ENCODE data around the gene SLC49A3.
"Not testable (repeated sequence)": the region's sequence is repeated elsewhere in the genome, so short reads cannot be mapped to it uniquely, and the experiment has no call there.

SLC49A3 gene

DNA sequence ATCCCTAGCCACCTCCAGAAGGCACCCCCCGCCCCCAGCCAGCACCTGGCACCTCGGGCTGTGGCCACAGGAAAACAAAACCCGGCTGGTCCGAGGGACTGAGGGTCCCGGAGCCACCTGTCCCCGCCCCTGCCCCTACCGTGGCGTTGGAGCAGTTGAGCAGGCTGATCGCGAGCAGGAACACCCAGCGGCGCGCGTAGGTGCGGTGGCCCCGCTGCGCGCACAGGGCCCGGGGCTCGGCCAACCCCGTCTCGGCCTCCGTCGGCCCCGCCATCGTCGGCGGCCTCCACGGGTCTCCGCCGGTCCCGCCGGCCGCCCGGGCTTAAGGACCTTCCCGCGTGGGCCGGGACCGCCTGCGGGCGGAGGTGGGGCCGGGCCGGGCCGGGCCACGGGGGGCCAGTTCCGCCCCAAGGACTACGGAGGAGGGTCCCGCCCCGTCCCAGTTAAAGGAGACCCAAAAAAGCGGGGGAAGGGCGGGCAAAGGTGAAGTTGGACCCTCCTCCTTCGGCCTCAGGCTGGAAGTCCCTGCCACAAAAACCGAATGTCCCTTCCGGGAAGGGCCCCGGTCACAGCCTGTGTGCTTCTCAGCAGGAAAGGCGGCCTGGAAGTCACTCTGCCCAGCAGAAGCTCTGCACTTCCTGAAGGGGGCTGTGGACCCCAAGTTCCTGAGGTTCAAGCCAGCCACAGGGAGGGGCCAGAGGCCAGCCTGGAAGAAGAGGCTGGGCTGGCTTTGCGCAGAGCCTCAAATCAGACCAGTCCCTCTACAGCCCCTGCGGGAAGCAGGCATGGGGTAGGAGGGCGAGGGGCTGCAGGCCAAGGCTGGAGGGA, at the start of gene SLC49A3:
TSS of gene SLC49A3 (minus strand) at position 298 of the 828 bp plus-strand sequence. CDS start at position 274, 24 bp downstream.
- no peak for DNase-seq (ENCODE audit: low read depth)

- DNase-seq (ENCODE audit: low read depth), result not testable (repeated sequence)
Measured at GRCh38 chr4:736561-736960, 47.6 kb upstream of the SLC49A3 start.

DNA sequence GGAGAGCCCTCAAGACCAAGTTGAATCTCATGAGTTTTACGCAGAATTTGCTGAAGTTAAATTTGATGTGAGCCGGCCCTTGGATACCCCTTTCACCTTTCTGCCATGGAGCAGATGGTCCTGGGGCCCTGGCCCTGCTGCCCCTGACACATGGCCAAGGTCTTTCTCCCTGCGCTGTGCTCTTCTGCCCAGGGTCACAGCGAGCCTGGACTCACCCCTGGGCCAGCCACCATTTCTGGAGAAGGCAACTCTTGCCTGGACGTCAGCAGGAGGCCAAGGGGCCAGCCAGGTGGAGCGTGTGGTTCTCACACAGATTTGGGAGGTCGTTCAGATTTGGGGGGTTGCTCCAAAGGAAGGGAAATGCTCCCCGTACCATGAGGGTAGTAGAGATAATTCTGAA, 46.6 kb upstream of the SLC49A3 start:
- DNase-seq (ENCODE audit: low read depth), result no peak

GRCh38 chr4:734951-735350, 46.0 kb upstream of the SLC49A3 start:
- no peak for DNase-seq (ENCODE audit: low read depth)

DNA sequence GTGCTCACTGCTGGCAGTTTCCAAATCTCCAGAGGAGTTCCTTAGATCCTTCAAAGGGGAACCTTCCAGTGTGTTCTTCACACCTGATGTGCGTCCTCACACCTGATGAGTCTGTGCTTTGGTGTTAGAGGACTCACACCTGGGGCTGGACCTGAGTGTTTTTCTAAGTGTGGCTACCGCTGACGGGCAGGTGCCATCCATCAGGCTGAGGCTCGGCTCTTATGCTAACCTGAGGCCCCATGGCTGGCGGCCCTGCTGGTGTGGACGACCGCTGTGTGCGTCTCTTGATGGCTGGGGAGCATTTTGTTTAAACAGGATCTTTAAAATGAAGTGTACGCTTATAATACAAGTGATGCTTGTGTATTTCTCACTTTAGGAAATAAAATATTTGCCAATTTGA, 45.1 kb upstream of the SLC49A3 start:
- no peak for DNase-seq (ENCODE audit: low read depth)

DNA sequence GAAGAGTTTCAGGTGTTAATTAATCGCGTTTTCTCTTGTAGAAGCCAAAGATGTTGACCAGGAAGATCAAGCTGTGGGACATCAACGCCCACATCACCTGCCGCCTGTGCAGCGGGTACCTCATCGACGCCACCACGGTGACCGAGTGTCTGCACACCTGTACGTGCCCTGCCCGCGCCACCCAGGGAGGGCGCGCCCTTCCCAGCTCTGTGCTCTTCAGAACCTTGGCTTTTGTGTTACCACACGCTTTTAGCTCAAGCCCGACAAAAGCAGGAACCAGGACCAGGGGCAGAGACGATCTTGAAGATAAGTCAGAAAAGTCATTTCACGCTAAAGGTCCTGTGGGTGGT, 44.7 kb upstream of the SLC49A3 start:
- DNase-seq (ENCODE audit: low read depth), result no peak

GRCh38 chr4:732911-733630, 44.1 kb upstream of the SLC49A3 start:
- DNase-seq (ENCODE audit: low read depth), result no peak

- DNase-seq (ENCODE audit: low read depth), result no peak
Measured at GRCh38 chr4:732486-732885, 43.5 kb upstream of the SLC49A3 start.

- not testable (repeated sequence) for DNase-seq (ENCODE audit: low read depth)
Measured at GRCh38 chr4:731954-732353, 43.0 kb upstream of the SLC49A3 start.

GRCh38 chr4:730946-731904, 42.3 kb upstream of the SLC49A3 start:
- not testable (repeated sequence) for DNase-seq (ENCODE audit: low read depth)

DNA sequence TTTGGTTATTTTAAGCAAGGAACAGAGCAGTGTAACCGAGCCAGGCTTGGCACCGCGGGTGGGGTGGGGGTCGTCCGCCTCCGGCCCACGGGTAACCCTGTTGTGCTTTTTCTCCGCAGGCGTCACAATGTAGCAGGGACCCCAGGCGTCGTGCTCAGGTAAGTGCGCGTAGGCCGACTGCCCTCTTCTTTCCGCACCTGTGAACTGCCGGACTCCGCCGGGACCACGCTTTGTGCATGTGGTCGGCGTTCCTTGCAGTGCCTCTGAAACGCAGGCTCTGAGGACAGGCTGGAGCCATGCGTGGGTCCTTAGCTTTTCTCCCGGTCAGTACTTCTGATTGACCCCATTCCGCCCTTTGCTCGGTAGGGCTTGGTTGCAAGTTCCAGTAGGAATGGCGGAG, 41.6 kb upstream of the SLC49A3 start:
- DNase-seq (ENCODE audit: low read depth), result no peak

DNA sequence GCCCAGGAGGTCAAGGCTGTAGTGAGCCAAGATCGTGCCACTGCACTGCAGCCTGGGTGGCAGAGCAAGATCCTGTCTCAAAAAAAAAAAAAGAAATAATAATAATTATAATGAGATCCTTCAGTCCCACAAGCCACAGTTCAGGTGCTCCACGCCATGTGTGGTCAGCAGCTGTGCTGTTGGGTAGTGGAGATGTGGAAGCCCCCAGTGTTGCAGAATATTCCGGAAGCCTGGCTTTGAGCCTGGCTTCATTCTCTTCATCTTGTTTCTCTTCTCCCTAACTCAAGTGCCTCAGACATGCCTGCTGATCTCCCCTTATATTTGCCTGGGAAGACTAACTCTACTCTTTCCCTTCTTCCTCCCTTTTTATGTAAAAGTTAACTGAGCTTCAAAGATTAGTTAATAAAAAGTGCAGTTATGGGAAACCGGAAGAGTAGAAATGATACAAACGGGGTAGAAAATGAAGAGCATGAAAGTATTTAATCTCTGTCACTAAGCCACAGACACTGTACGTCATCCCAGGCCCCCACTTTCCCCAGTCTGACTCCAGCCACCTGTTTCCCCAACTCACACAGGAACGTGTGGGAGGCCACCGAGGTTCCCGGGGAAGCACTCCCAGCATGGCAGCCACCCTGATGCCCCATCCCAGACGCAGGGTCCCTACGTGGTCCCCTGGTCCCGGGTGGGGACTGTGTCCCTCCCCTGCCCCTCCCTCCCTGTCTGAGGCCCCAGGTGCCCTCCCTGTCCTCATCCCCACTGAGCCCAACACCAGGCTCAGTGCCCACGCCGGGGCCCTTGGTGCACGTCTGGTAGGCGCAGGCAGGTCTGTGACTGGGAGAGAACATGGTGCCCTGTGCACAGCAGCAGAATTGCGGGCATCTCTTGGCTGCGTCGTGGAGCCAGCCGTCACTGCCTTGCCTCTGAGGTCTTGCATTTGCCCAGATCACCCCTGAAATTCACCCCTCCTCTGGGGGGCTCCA, 40.7 kb upstream of the SLC49A3 start:
- no peak for DNase-seq (ENCODE audit: low read depth)

DNA sequence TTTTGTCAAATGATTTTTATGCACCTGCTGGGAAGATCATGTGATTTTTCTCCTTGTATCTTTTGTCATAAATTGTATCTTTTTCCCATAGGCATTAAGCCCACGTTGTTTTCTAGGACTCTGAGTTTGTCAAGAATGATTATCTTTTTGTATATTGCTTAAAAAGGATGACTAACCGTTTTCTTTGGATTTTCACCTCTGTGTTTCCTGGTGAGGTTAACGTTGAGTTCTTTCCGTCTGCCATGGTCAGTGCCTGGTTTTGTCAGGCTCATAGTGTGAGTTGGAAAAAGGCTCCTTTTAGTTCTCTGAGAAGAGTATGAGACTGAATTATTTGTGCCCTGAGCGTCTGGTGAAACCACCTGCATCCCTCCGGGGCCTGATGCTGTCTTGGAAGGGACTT, 38.6 kb upstream of the SLC49A3 start:
- no peak for DNase-seq (ENCODE audit: low read depth)

GRCh38 chr4:726838-727237, 37.9 kb upstream of the SLC49A3 start:
- no peak for DNase-seq (ENCODE audit: low read depth)

GRCh38 chr4:726235-726787, 37.4 kb upstream of the SLC49A3 start:
- no peak for DNase-seq (ENCODE audit: low read depth)

DNA sequence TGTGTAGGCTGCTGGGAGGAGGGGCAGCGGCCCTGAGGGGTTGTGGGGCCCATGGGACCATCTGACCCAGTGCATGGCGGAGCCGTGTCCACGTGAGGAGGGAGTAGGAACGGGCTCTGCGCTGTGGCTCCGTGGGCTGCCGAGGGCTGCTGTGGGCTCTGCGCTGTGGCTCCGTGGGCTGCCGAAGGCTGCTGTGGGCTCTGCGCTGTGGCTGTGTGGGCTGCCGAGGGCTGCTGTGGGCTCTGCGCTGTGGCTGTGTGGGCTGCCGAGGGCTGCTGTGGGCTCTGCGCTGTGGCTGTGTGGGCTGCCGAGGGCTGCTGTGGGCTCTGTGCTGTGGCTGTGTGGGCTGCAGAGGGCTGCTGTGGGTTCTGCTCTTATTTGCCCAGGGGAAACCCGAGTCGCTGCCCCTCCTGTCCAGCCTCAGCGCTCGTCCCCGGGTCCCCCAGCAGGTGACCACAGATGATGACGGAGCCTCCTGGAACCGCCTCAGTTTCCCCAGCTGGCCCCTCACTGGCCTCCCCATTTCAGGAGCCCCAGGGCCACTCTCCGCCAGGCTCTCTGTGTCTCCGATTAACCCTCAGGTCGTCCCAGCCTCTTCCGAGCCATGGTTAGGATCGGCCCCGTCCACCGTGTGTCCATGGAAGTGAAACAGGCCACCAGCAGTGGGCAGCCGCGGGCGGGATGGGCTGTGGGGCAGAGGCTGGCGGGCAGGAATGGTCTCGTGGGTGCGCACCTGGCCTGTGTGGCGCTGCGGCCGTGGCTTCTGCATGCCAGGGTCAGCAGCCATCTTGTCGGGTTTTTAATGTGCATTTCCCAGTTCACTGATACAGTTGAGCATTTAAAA, 36.7 kb upstream of the SLC49A3 start:
- no peak for DNase-seq (ENCODE audit: low read depth)

DNA sequence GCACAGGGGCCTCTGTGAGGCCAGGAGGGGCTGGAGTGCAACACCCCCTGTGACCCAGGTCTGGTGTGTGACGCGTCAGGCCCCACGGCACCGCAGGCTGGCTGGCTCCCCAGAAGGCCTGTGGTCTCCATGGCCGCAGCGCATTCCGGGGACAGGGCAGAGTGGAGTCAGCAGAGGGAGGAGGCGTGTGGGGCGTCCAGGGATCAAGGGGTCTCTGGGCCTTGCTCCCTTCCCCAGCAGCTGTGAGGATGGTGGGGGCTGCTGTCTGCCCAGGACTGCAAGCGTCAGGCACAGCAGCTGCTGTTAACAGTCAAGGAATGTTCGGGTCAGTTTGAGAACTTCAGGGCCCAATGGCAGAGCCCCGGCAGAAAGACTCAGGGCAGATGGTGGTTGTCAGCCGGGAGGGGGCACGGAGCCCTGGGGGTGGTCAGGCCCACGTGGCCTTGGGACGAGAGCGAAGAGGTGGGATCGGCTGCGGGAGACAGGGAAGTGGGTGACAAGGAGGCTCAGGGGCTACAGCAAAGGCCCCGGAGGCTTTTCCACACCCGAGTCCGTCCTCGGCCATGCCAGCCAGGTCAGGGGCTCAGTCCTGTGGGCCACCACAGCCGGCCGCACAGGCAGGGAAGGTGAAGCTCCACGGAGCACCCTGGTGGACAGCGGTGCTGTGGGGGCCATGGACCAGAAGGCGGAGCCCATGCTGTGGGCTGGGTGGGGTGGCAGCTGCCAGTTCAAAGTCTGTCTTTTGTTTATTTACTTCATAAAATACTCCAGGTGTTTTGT, 35.0 kb upstream of the SLC49A3 start:
- no peak for DNase-seq (ENCODE audit: low read depth)

- DNase-seq (ENCODE audit: low read depth), result no peak
Measured at GRCh38 chr4:722851-723360, 34.0 kb upstream of the SLC49A3 start.
